Tibial nerve (tissue), 4 donors: ENCODE data around the gene NDUFAF2. TPM values are rescaled to one million over a fixed set of nuclear protein-coding genes. Genes with fewer than 3 reads are reported as not detected.

Source experiments
- DNase-seq, 2 donors: peaks; one replicate each; pipeline ENCODE4 v3.0.0-alpha.2; 2019; ENCODE audit warnings: low spot score in 2 of 2
- H3K27ac ChIP-seq, 4 donors: fragments of 200-600 bp; sonication (generic) in 3 of 4; one replicate each; pipeline ENCODE4 v1.5.1; 2017 to 2019; ENCODE audit warnings: mild to moderate bottlenecking in 1 of 4
- H3K27me3 ChIP-seq, 2 donors: fragments of 200-600 bp; sonication (generic) in 1 of 2; one replicate each; pipeline versions ENCODE4 v1.5.1 to v1.6.0; 2017 to 2019
- H3K36me3 ChIP-seq, 3 donors: fragments of 200-600 bp; sonication (generic); one replicate each; pipeline ENCODE4 v1.5.1; 2018 to 2019
- H3K4me1 ChIP-seq, 4 donors: fragments of 200-600 bp; sonication (generic) in 3 of 4; one replicate each; pipeline ENCODE4 v1.5.1; 2017 to 2019
- H3K4me3 ChIP-seq, 4 donors: fragments of 200-600 bp; sonication (generic) in 3 of 4; one replicate each; pipeline ENCODE4 v1.5.1; 2017 to 2019; ENCODE audit warnings: mild to moderate bottlenecking in 1 of 4, moderate library complexity in 1 of 4
- H3K9me3 ChIP-seq, 4 donors: fragments of 200-600 bp; sonication (generic) in 3 of 4; one replicate each; pipeline ENCODE4 v1.5.1; 2017 to 2019
- CTCF ChIP-seq, 5 experiments: fragments of 200-600 bp in 3 of 5; fragments of 450-650 bp in 2 of 5; sonication (generic) in 3 of 5; IDR thresholded peaks; one replicate each; pipeline ENCODE4 v1.5.1; 2016 to 2019; ENCODE audit warnings: antibody characterized with exemption in 5 of 5, mild to moderate bottlenecking in 3 of 5, moderate library complexity in 2 of 5
- EP300 ChIP-seq, 2 donors: sonication (generic); formaldehyde crosslinking; IDR thresholded peaks; one replicate each; pipeline ENCODE4 v1.6.1; 2017; ENCODE audit warnings: antibody characterized with exemption in 2 of 2, mild to moderate bottlenecking in 1 of 2
- POLR2A ChIP-seq, 2 donors: fragments of 450-650 bp; IDR thresholded peaks; one replicate each; pipeline ENCODE4 v1.6.1; 2017; ENCODE audit warnings: antibody characterized with exemption in 2 of 2, mild to moderate bottlenecking in 2 of 2, moderate library complexity in 2 of 2
- WGBS, 2 donors: methylation state at CpG; one replicate each; pipeline ENCODE4 v1.1.5; 2018; 5-methylcytosine and 5-hydroxymethylcytosine counted together
- total RNA-seq, 4 donors: library from RNA; depleted of rRNA; stranded (reverse); fragments of >200 nt; gene quantifications; one replicate each; pipeline ENCODE4 v1.1.0, GENCODE V29; 2016

NDUFAF2 gene
- total RNA-seq, 4 donors from 2014 or later, result 16.2 to 46.5 (median 24.2) TPM

DNA sequence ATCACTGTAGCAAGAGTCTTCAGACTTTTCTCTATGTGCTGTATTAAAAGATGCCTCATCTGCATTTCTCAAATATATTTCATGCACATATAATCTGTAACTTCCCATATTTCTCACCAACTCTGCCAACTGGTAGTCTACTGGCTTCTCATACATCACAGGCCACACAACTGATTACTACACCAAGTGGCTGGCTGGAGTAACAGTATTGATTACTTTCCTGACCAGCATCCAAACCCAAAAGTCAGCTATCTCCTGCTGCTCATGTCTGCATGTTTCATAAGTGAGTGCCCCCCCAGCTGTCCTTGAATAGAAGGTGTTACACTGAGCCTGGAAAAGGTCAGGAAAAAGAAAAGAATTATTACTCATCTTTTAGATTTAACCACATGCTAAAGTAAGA, 17.6 kb upstream of the NDUFAF2 start:
- H3K36me3 ChIP-seq, result peaks cover 0 to 45% (median 0%) of the 10 kb centered on the region in 3 donors
- H3K4me3 ChIP-seq, result no peak overlapping the region
- no peak for DNase-seq

GRCh38 chr5:60929024-60929423, 16.0 kb upstream of the NDUFAF2 start:
- 82 to 83% methylated on average over 6 of the region's 6 CpGs for WGBS, 2 donors

More for the DNA sequence above, 17.6 kb upstream of the NDUFAF2 start:
- H3K4me1 ChIP-seq, result no peaks in the 10 kb centered on the region
- no peak for TF ChIP-seq CTCF (IDR thresholded peaks at IDR 0.05)
- TF ChIP-seq POLR2A (IDR thresholded peaks at IDR 0.05), result no peak
- no peak for TF ChIP-seq EP300 (IDR thresholded peaks at IDR 0.05)
- peaks cover 0 to 6% (median 0%) of the 10 kb centered on the region in 4 donors for H3K9me3 ChIP-seq
- no peaks in the 10 kb centered on the region for H3K27me3 ChIP-seq
- H3K27ac ChIP-seq, result no peak overlapping the region

GRCh38 chr5:60943624-60944023, 1.4 kb upstream of the NDUFAF2 start:
- Histone ChIP-seq H3K36me3 (peaks cover 0 to 7% (median 0%) of the 10 kb centered on the region in 3 donors), H3K27me3 (no peaks in the 10 kb centered on the region), H3K27ac (no peak overlapping the region), H3K4me1 (peaks cover 0 to 25% (median 4%) of the 10 kb centered on the region in 4 donors), H3K9me3 (no peaks in the 10 kb centered on the region), H3K4me3 (peak overlapping the region in 2 of 4 donors; percentile 52 to 64)
- no peak for DNase-seq
- WGBS, 2 donors, result 72 to 73% methylated on average over 3 of the region's 3 CpGs
- TF ChIP-seq CTCF (IDR thresholded peaks at IDR 0.05), result no peak
- no peak for TF ChIP-seq POLR2A (IDR thresholded peaks at IDR 0.05)
- TF ChIP-seq EP300 (IDR thresholded peaks at IDR 0.05), result no peak

More at GRCh38 chr5:60929024-60929423, 16.0 kb upstream of the NDUFAF2 start:
- Histone ChIP-seq H3K36me3 (peaks cover 0 to 45% (median 0%) of the 10 kb centered on the region in 3 donors), H3K27me3 (no peaks in the 10 kb centered on the region), H3K9me3 (peaks cover 0 to 6% (median 0%) of the 10 kb centered on the region in 4 donors), H3K4me3 (no peak overlapping the region), H3K27ac (no peak overlapping the region), H3K4me1 (no peaks in the 10 kb centered on the region)
- TF ChIP-seq EP300 (IDR thresholded peaks at IDR 0.05), result no peak
- TF ChIP-seq CTCF (IDR thresholded peaks at IDR 0.05), result no peak
- no peak for TF ChIP-seq POLR2A (IDR thresholded peaks at IDR 0.05)
- no peak for DNase-seq

- peak; percentile 15 to 23 for DNase-seq
- Histone ChIP-seq H3K27me3 (no peaks in the 10 kb centered on the region), H3K36me3 (no peaks in the 10 kb centered on the region), H3K4me3 (peak overlapping the region; percentile 52 to 74 (median 68)), H3K27ac (peak overlapping the region; percentile 66 to 90 (median 75)), H3K4me1 (peaks cover 0 to 25% (median 4%) of the 10 kb centered on the region in 4 donors), H3K9me3 (no peaks in the 10 kb centered on the region)
- TF ChIP-seq CTCF (IDR thresholded peaks at IDR 0.05) (no peak), EP300 (IDR thresholded peaks at IDR 0.05) (no peak), POLR2A (IDR thresholded peaks at IDR 0.05) (no peak)
- 2 to 7% methylated on average over 16 to 18 of the region's 18 CpGs for WGBS, 2 donors
These were observed 795 bp downstream of the NDUFAF2 start for GRCh38 chr5:60945813-60946187.

DNA sequence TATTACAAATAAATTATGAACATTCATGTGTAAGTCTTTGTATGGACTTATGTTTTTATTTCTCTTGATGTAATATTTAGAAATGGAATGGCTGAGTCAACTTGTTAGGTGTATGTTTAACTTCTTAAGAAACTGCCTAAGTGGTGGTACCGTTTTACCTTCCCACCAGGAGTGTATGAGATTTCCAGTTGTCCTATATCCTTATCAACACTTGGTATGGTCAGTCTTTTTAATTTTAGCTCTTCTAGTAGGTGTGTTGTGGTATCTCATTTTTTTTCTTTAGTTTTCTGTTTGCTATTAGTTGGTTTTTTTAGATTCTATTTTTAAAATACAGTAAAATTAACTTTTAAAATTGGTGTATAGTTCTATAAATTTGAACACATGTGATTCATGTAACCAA, 3.7 kb downstream of the NDUFAF2 start:
- TF ChIP-seq CTCF (IDR thresholded peaks at IDR 0.05), result no peak
- no peak for TF ChIP-seq EP300 (IDR thresholded peaks at IDR 0.05)
- TF ChIP-seq POLR2A (IDR thresholded peaks at IDR 0.05), result no peak
- DNase-seq, result no peak
- no peaks in the 10 kb centered on the region for H3K27me3 ChIP-seq
- H3K4me3 ChIP-seq, result no peak overlapping the region
- no peaks in the 10 kb centered on the region for H3K36me3 ChIP-seq
- no peaks in the 10 kb centered on the region for H3K9me3 ChIP-seq
- H3K27ac ChIP-seq, result no peak overlapping the region
- peaks cover 0 to 20% (median 3%) of the 10 kb centered on the region in 4 donors for H3K4me1 ChIP-seq
- 96% methylated on average over 1 of the region's 1 CpG for WGBS, 2 donors
